ENCODE data around the gene MCM3. TPM values are rescaled to one million over a fixed set of nuclear protein-coding genes. Genes with fewer than 3 reads are reported as not detected.

MCM3 gene
- polyA plus RNA-seq, 1 of the 3 experiments (the other 2 are of a cell fraction): 62.4 TPM

DNA sequence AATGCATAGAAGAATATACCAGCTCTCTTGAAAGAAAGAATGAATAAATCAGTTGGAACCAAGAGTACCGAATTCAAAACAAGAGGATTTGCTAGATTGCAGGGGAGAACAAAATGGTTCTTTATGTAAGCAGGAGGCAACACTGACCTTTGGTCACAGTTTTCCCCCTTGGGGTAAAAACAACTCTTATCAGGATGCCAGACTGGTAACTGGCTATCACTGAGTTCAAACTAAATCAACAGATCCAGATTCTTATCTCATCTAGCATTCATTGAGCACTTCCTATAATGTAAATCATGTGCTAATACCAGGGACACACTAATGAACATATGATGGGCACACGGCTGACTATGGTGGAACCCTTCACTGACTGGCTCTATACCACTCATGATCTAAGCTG lies 35.5 kb downstream of the MCM3 start:
- no peaks in the 10 kb centered on the region for H4K20me1 ChIP-seq (ENCODE audit: insufficient read depth)
- H3K27ac ChIP-seq (ENCODE audit: low read depth in 2 of 2, low read length in 1 of 2): no peak overlapping the region
- no peaks in the 10 kb centered on the region for H3K9me3 ChIP-seq
- no peak overlapping the region for H3K4me2 ChIP-seq
- TF ChIP-seq SMC3 (IDR thresholded peaks at IDR 0.05; ENCODE audit: low read depth, low read length) (no peak), EZH2phosphoT487 (IDR thresholded peaks at IDR 0.05; ENCODE audit: borderline replicate concordance, low read depth) (no peak), SIN3A (IDR thresholded peaks at IDR 0.05; ENCODE audit: borderline replicate concordance, low read depth, low read length) (no peak), RCOR1 (IDR thresholded peaks at IDR 0.05; ENCODE audit: low read length) (no peak; the same call in 1 of the 2 replicates), TEAD4 (IDR thresholded peaks at IDR 0.05; ENCODE audit: borderline replicate concordance, insufficient read depth) (no peak), RFX5 (IDR thresholded peaks at IDR 0.05; ENCODE audit: low read length) (no peak), RXRA (IDR thresholded peaks at IDR 0.05; ENCODE audit: borderline replicate concordance, low read depth) (no peak)
- TF ChIP-seq, protein P1, sequence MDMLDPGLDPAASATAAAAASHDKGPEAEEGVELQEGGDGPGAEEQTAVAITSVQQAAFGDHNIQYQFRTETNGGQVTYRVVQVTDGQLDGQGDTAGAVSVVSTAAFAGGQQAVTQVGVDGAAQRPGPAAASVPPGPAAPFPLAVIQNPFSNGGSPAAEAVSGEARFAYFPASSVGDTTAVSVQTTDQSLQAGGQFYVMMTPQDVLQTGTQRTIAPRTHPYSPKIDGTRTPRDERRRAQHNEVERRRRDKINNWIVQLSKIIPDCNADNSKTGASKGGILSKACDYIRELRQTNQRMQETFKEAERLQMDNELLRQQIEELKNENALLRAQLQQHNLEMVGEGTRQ (IDR thresholded peaks at IDR 0.05; ENCODE audit: borderline replicate concordance, low read depth, low read length): no peak
- TF ChIP-seq, protein P2, sequence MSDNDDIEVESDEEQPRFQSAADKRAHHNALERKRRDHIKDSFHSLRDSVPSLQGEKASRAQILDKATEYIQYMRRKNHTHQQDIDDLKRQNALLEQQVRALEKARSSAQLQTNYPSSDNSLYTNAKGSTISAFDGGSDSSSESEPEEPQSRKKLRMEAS (IDR thresholded peaks at IDR 0.05; ENCODE audit: low read depth): no peak
- TF ChIP-seq, protein P3, sequence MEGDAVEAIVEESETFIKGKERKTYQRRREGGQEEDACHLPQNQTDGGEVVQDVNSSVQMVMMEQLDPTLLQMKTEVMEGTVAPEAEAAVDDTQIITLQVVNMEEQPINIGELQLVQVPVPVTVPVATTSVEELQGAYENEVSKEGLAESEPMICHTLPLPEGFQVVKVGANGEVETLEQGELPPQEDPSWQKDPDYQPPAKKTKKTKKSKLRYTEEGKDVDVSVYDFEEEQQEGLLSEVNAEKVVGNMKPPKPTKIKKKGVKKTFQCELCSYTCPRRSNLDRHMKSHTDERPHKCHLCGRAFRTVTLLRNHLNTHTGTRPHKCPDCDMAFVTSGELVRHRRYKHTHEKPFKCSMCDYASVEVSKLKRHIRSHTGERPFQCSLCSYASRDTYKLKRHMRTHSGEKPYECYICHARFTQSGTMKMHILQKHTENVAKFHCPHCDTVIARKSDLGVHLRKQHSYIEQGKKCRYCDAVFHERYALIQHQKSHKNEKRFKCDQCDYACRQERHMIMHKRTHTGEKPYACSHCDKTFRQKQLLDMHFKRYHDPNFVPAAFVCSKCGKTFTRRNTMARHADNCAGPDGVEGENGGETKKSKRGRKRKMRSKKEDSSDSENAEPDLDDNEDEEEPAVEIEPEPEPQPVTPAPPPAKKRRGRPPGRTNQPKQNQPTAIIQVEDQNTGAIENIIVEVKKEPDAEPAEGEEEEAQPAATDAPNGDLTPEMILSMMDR (IDR thresholded peaks at IDR 0.05): no peak
- no peaks in the 10 kb centered on the region for H3K79me2 ChIP-seq (ENCODE audit: insufficient read depth)
- peaks cover 44% of the 10 kb centered on the region for H3K27me3 ChIP-seq (ENCODE audit: insufficient read depth)
- no peak overlapping the region for H3K9ac ChIP-seq
- no peak for DNase-seq
- POLR2A ChIA-PET: no interaction called here
- H3F3A ChIP-seq (replicated peaks; ENCODE audit: insufficient read depth): no peaks in the 10 kb centered on the region
- no peaks in the 10 kb centered on the region for H3K9me2 ChIP-seq
- CTCF ChIA-PET: interaction anchor here (1.2 to 2.5 kb wide), 4 partner anchors 12 to 200 kb away, joined by 3 to 20 read pairs (median 5); no protein-coding TSS in a partner anchor
- H2AFZ ChIP-seq (ENCODE audit: low read depth): no peak overlapping the region
- H3K4me3 ChIP-seq (ENCODE audit: low read depth in 2 of 2, low read length in 1 of 2): no peak overlapping the region
- WGBS (ENCODE audit: low lambda C conversion rate): 21% methylated on average over 2 of the region's 2 CpGs
- H3K4me1 ChIP-seq (ENCODE audit: control insufficient read depth in 1 of 2, insufficient read depth in 2 of 2, low read depth in 1 of 2, low read length in 1 of 2): no peaks in the 10 kb centered on the region; a peak in 1 of 4 replicates
- no peaks in the 10 kb centered on the region for H3K36me3 ChIP-seq (replicated peaks in 1 of 2; ENCODE audit: control insufficient read depth in 1 of 2, insufficient read depth in 2 of 2, low read length in 1 of 2)

DNA sequence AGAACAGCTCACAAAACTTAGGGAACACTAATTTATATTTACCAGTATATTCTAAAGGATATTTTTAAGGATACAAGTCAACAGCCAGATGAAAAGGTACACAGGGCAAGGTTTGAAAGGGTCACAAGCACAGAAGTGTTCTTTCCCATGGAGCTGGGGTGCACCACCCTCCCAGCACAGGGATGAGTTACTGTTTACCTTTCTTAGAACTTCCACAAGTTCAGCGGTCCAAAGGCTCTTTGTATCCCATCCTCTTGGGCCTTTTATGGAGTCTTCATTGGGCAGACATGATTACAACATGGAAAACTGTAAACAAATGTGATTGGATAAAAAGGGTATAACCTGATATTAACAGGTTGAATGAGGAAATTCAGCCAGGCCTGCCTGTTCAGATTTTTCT lies 39.1 kb downstream of the MCM3 start:
- ChIA-PET POLR2A (no interaction called here), CTCF (interaction anchor here (0.9 to 3.7 kb wide), 4 partner anchors 11 to 25 kb away, joined by 3 to 23 read pairs (median 6); no protein-coding TSS in a partner anchor)
- Histone ChIP-seq H2AFZ (ENCODE audit: low read depth) (no peak overlapping the region), H3K4me1 (ENCODE audit: control insufficient read depth in 1 of 2, insufficient read depth in 2 of 2, low read depth in 1 of 2, low read length in 1 of 2) (no peaks in the 10 kb centered on the region), H3K36me3 (replicated peaks in 1 of 2; ENCODE audit: control insufficient read depth in 1 of 2, insufficient read depth in 2 of 2, low read length in 1 of 2) (no peaks in the 10 kb centered on the region), H3K27me3 (ENCODE audit: insufficient read depth) (peaks cover 10% of the 10 kb centered on the region), H4K20me1 (ENCODE audit: insufficient read depth) (no peaks in the 10 kb centered on the region), H3K9ac (no peak overlapping the region), H3K27ac (ENCODE audit: low read depth in 2 of 2, low read length in 1 of 2) (no peak overlapping the region), H3F3A (replicated peaks; ENCODE audit: insufficient read depth) (no peaks in the 10 kb centered on the region), H3K9me3 (no peaks in the 10 kb centered on the region), H3K4me3 (ENCODE audit: low read depth in 2 of 2, low read length in 1 of 2) (no peak overlapping the region), H3K9me2 (no peaks in the 10 kb centered on the region), H3K79me2 (ENCODE audit: insufficient read depth) (no peaks in the 10 kb centered on the region), H3K4me2 (no peak overlapping the region)
- DNase-seq: no peak
- 45% methylated on average over 1 of the region's 1 CpG for WGBS (ENCODE audit: low lambda C conversion rate)
- TF ChIP-seq RXRA (IDR thresholded peaks at IDR 0.05; ENCODE audit: borderline replicate concordance, low read depth) (no peak), FOXM1 (IDR thresholded peaks at IDR 0.05; ENCODE audit: low read depth) (no peak), FOXJ3 (CRISPR knock-in tag; IDR thresholded peaks at IDR 0.05) (no peak), SIN3A (IDR thresholded peaks at IDR 0.05; ENCODE audit: borderline replicate concordance, low read depth, low read length) (no peak), GABPA (IDR thresholded peaks at IDR 0.05; ENCODE audit: low read depth) (no peak), MXI1 (IDR thresholded peaks at IDR 0.05; ENCODE audit: low read depth, low read length) (no peak), POLR2AphosphoS5 (IDR thresholded peaks at IDR 0.05; ENCODE audit: low read depth, low read length) (no peak), MEF2A (IDR thresholded peaks at IDR 0.05; ENCODE audit: borderline replicate concordance, low read depth) (no peak), YY1 (IDR thresholded peaks at IDR 0.05; ENCODE audit: low read depth) (no peak), NRF1 (IDR thresholded peaks at IDR 0.05; ENCODE audit: low read depth, low read length) (no peak), EZH2phosphoT487 (IDR thresholded peaks at IDR 0.05; ENCODE audit: borderline replicate concordance, low read depth) (no peak)
- TF ChIP-seq, protein P4, sequence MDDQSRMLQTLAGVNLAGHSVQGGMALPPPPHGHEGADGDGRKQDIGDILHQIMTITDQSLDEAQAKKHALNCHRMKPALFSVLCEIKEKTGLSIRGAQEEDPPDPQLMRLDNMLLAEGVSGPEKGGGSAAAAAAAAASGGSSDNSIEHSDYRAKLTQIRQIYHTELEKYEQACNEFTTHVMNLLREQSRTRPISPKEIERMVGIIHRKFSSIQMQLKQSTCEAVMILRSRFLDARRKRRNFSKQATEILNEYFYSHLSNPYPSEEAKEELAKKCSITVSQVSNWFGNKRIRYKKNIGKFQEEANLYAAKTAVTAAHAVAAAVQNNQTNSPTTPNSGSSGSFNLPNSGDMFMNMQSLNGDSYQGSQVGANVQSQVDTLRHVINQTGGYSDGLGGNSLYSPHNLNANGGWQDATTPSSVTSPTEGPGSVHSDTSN (IDR thresholded peaks at IDR 0.05): no peak
- TF ChIP-seq, protein P3 (IDR thresholded peaks at IDR 0.05): no peak
- TF ChIP-seq, protein P5, sequence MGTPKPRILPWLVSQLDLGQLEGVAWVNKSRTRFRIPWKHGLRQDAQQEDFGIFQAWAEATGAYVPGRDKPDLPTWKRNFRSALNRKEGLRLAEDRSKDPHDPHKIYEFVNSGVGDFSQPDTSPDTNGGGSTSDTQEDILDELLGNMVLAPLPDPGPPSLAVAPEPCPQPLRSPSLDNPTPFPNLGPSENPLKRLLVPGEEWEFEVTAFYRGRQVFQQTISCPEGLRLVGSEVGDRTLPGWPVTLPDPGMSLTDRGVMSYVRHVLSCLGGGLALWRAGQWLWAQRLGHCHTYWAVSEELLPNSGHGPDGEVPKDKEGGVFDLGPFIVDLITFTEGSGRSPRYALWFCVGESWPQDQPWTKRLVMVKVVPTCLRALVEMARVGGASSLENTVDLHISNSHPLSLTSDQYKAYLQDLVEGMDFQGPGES (IDR thresholded peaks at IDR 0.05; ENCODE audit: low read depth, low read length): no peak

Measured in SK-N-SH (cell line).